Left cardiac atrium (tissue), 4 donors: ENCODE measurements around the gene LRRC8E. TPM values are rescaled to one million over a fixed set of nuclear protein-coding genes. Genes with fewer than 3 reads are reported as not detected.
A peak's percentile ranks its signal among the peaks of the same experiment; 100 is the strongest.

ENCODE experiments used
- ATAC-seq, 2 donors: fragments of 200-7000 bp; cut with Tn5 transposase; one replicate each; pipeline ENCODE4 v1.9.1; 2020; ENCODE audit warnings: mild to moderate bottlenecking in 2 of 2, moderate library complexity in 2 of 2
- DNase-seq: peaks from one replicate; pipeline ENCODE4 v3.0.0-alpha.2; 2020
- intact Hi-C, 2 donors: fragments of 100-400 bp; cut with DNase I; formaldehyde crosslinking; loops; one replicate each; pipeline versions ENCODE4 v1.14.1 to v1.15.1; 2022 to 2023
- total RNA-seq, 2 donors: library from RNA; stranded (reverse); fragmentation: NEBNext Ultra II Directional; extraction: Animal tissue kit (Norgen Biotek cat#: 25700); gene quantifications; one replicate each; pipeline ENCODE4 v1.2.1, GENCODE V29; 2021
- donor health status: DM: no; HTN: yes; CAD: no.
- donor health status: DM: no; HTN: yes; CAD: no; lungs with severe emphysema.
- donor health status: DM: yes; HTN: yes; CAD: no.
- donor health status: Dilated cardiomyopathy.

Gene LRRC8E
- total RNA-seq, 2 donors from 2014 or later: 0.88 to 1.7 TPM

DNA sequence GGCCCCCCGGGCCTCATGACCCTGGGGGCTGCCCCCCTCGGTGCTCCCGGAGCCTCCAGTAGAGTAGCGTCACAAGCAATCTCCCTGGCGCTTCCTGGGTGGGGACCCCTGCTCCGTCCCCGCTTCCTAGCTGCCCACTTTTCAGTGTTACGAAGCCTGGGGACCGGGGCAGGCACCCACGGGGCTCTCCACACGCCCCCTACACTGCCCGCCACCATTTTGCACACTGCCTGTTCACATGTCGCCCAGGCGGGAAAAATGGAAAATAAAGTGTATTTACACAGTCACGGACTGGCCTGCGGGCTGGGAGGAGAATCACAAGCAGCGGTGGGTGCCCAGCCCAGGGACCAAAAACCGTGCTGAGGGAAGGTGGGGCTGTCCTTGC is 23.6 kb upstream of the LRRC8E start:
- intact Hi-C loops: no loop called here
- no peak for ATAC-seq

DNA sequence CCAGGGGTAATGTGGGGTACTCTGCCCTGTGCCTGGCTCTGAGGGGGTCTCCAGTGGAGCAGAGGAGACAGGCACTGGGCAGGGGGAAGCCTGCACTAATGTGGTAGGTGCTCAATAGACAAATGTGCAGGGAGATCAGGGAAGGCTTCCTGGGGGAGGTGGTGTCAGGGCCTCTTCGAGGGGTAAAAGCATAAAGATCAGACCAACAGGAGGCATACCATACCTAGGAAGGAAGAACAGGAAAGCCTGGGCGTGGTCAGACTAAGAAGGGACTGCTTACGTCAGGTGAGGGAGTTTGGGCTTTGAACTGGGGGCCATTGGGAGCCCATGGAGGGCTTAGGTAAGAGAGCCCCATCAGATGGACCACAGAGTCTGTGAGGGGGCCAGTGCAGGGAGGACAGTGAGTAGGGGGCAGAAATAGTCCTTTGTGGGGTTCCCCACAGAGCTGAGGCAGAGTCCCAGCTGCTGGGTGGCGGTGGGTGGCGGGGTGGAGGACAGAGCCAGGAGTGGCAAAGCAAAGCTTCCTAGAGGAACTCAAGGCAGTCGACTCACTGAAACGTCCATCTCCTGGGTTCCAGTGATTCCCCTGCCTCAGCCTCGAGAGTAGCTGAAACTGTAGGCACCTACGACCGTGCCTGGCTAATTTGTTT is 22.9 kb upstream of the LRRC8E start:
- intact Hi-C loops: no loop called here
- DNase-seq (no peak), ATAC-seq (no peak)

More for the DNA sequence above, 23.6 kb upstream of the LRRC8E start:
- DNase-seq: no peak

DNA sequence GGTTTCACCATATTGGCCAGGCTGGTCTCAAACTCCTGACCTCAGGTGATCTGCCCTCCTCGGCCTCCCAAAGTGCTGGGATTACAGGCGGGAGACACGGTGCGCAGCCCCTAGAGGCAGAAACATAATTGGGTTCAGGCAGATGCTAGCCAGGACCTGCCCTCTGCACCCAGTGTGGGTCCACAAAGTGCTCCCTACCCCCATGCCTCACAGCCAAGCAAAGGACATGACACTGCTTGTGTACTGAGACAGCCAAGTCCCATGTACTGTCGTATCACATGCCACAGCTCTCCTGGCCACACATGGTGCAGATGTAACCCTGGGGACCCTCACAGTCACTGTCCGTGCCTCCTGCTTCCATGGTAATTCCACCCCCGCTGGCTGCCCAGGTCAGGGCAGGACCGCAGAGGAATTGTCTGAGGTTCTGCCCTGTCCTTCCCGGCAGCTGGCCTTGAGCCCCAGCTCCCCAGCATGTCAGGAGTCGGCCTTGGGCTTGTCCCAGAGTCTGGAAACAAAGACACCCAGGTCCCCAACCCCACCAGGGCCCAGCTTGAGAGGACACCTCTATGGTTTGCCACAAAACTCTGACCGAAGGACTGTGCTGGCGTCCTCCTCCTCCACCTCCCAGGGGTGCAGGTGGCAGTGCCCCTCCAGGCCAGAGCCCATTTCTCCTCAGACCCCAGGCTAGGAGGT is 21.8 kb upstream of the LRRC8E start:
- intact Hi-C loops: no loop called here
- ATAC-seq (no peak), DNase-seq (no peak)

DNA sequence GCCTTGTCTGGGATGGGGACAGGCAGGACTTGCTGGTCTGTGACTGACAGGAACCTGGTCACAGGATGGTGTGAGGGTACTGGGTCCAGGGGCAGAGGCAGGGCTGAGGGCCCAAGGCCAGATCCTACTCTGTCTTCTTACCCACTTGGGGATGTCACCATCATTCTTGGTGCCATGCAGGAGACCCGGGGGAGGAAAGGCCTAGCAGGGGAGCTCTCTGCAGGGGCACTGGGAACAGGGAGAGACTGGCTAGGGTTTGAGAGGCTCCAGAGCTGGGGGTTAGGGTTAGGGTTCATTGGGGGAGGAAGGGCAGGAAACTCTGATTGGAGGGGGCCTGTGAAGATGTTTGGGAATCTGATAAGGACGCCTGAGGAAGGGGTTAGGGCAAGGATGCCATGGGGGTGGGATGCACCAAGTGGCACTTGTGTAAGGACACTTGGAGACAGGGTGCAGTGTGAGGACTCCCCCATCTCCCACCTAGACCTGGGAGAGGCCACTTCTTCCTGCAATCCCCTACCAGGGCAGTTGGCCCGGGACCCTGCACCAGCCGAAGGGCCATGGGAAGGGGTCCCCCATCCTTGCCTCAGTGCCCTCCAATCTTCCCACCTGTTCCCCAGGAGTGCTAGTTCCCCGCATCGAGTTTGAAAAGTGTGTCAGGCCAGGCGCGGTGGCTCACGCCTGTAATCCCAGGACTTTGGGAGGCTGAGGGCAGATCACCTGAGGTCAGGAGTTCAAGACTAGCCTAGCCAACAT is 21.0 kb upstream of the LRRC8E start:
- ATAC-seq: no peak
- intact Hi-C loops: no loop called here
- DNase-seq: no peak

DNA sequence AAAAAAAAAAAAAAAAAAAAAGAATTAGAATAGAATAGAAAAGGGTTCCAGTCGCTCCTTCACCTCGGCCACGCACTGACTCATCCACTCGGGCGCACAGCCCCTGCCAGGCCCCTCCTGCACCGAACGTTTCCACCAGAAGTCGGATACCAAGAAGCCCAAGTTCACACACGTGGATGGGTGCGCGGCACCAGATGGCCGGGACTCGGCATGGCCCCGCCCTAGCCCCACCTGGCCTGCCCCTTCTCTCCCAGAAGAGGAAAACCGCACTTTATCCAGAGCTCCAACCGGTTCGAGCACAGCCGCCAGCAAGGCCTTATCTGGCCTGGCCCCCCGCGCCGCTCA is 20.0 kb upstream of the LRRC8E start:
- DNase-seq (no peak), ATAC-seq (no peak)
- intact Hi-C loops: no loop called here

DNA sequence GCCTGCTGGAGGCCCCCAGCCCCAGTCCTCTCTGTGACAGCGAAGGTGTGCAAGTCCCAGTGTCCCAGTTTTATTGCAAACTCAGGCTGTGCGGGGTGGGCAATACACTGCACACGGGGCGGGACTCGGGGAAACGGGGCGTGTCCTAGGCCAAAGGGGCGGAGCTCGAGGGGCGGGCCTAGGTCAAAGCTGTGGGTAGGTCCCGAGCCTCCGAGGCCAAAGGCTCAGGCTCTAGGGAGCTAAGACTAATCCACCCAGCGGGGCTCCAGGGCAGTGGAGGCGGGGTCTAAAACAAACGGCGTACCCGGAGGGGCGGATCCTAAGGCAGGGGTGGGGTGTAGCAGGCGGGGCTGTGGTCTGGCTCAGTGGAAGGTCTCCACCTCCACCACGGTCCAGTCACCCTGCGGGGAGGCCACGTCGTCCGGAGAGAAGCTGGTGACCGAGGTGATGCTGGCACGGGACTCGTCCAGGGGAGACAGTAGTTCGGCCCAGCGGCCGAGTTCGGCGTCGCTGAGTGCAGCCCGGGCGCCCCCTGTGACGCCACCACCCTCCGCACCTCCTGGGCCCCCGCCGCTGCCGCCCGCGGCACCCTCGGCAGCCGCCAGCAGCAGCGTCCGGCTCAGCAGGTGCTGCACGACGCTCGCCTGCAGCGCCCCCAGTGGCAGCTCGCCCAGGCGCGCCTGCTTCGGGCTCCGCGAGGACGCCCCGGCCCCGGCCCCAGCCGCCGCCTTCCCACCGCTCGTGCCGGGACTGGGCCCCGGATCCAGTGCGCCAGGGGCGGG is 19.4 kb upstream of the LRRC8E start:
- intact Hi-C loops: no loop called here
- ATAC-seq (peak; percentile 67 to 70), DNase-seq (peak; percentile 75)

DNA sequence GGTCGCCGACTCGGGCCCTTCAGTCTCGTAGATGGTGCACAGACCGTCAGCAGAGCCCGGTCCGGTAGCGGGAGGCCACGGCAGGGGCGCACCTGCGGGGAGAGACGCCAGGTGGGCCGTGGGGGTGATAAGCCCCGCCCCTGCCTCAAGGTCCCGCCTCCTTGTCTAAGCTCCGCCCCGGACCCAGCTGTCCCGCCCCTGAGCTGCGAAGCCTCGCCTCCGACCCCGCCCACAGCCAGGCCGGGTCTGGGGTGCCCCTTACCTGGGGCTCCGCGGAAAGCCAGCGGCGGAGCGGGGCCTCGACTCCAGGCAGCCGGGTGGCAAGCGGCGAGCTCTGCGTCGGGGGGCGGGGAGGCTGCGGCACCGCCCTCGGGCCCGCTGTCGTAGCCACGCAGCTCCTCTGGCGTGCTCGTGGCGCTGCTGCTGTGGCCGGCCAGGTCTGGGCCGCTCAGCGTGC is 18.8 kb upstream of the LRRC8E start:
- peak; percentile 65 to 67 for ATAC-seq
- intact Hi-C loops: no loop called here
- DNase-seq: peak; percentile 65

DNA sequence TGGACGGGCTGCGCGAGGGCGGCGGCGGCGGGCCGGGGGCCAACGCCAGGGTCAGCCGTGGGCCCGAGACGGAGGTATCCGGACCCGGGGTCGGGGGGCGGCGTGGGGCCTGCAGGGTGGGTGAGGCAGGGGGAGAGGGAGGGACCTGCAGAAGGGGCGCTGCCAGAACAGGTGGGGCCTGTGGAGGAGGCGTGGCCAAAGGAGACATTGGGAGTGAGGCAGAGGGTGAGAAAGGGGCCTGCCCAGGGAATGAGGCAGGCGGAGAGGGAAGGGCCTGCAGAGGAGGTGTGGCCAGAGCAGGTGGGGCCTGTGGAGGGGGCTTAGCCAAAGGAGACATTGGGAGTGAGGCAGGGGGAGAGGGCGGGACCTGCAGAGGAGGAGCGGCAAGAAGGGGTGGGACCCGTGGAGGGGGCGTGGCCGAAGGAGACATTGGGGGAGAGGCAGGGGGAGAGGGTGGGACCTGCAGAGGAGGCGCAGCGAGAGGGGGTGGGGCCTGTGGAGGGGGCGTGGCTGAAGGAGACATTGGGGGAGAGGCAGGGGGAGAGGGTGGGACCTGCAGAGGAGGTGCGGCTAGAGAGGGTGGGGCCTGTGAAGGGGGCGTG is 18.3 kb upstream of the LRRC8E start:
- peak; percentile 53 for DNase-seq
- intact Hi-C loops: no loop called here
- peak; percentile 10 to 18 for ATAC-seq

DNA sequence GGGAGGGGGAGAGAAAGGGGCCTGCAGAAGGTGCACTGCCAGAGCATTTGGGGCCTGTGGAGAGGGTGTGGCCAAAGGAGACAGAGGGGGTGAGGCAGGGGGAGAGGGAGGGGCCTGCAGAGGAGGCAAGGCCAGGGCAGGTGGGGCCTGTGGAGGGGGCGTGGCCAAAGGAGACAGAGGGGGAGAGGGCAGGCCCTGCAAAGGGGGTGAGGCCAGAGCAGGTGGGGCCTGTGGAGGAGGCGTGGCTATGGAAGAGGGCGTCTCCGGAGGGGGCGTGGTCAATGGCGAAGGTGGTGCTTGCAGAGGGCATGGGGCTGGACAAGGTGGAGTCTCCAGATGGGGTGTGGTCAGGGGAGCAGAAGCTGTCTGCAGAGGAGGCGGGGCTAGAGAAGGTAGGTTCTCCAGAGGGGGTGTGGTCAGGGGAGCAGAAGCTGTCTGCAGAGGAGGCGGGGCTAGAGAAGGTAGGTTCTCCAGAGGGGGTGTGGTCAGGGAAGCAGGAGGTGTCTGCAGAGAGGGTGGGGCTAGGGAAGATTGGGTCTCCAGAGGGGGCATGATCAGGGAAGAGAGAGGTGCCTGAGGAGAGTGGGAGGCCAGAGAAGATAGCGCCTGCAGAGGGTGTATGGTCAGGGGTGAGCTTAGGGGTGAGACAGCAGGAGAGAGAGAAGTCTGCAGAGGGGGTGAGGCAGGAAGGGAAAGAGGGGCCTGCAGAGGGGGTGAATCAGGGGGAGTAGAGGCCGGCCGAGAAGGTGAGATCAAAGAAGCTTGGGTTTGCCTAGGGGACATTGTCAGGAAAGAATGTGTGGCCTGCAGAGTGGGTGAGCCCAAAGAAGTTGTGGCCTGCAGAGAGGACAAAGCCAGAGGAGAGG is 17.5 kb upstream of the LRRC8E start:
- peak in 1 of 2 donors; percentile 2 for ATAC-seq
- DNase-seq: peak; percentile 56
- intact Hi-C loops: no loop called here

DNA sequence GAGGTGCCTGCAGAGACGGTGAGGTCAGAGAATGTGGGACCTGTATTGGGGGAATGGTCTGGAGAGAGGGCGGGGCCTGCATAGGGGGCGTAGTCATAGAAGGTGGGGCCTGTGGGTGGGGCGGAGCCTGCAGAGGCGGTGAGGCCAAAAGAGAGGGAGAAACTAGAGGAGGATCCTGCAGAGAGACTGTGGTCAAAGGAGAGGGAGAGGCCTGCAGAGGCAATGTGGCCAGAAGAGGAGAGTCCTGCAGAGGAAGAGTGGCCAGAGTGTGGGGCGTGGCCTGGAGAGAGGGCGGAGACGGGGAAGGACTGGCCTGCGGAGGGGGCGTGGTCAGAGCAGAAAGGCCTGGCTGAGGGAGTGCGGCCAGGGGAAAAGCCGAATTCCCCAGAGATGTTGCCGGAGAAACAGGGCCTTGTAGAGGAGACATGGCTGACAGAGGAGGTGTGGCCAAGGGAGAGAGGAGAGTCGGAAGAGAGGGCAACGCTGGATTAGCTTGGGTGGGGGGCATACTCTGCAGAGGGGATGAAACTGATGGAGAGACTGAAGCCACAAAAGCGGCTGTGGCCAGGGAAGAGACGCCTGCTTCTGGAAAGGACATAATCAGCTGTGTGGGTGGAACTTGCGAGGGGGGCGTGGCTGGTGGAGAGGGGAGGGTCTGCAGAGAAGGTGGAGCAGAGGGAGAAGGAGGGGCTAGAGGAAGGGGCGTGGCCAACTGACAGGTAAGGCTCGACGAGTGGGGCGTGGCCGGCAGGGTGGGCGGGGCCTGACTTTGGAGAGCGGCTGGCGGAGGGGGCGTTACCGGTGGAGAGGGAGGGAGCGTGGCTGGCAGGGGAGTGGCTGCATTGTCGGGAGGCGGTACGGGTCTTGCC is 16.6 kb upstream of the LRRC8E start:
- intact Hi-C loops: no loop called here
- DNase-seq (peak; percentile 88), ATAC-seq (peak; percentile 57 to 61)

DNA sequence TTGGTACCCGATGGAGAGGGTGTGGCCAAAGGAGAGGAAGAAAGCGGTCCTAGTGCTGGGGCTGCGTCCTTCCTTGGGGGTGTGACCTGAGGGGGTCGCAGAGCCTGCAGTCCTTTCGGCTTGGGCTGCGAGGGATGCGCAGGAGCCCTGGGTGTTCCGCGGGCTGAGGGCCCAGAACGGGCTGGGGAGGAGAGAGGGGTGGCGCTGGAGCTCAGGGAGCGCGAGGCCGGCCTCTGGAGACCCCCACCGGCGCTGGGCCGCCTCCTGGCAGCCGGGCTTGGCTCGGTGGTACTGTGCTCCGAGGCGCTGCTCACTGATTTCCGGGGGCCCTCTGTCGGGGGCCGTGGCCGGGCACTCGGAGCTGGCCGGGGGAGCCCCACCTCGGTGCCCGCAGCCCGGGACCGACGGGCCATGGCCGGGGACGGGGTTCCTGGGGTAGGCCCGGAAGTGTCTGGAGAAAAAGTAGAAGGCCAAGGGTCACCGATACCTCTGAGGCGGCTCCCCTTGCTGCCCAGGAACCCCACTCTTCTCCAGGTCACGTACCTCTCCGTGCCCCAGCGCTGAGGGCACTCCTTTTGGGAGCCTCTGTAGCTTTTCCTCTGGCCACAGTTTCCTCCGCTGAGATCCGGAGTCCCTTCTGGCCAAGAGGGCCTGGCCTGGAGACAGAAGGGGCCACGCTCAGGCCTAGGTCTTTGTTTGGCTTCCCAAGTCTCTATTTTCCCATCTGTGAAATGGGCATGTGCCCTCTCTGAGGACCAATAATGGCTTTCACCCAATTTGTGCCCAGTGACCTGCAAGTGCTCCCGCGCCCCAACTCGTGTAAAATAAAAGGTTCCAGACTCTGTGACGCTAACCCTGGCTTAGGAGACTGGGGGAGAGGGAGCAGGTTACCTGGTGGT is 15.8 kb upstream of the LRRC8E start:
- intact Hi-C loops: no loop called here
- no peak for DNase-seq
- ATAC-seq: no peak

DNA sequence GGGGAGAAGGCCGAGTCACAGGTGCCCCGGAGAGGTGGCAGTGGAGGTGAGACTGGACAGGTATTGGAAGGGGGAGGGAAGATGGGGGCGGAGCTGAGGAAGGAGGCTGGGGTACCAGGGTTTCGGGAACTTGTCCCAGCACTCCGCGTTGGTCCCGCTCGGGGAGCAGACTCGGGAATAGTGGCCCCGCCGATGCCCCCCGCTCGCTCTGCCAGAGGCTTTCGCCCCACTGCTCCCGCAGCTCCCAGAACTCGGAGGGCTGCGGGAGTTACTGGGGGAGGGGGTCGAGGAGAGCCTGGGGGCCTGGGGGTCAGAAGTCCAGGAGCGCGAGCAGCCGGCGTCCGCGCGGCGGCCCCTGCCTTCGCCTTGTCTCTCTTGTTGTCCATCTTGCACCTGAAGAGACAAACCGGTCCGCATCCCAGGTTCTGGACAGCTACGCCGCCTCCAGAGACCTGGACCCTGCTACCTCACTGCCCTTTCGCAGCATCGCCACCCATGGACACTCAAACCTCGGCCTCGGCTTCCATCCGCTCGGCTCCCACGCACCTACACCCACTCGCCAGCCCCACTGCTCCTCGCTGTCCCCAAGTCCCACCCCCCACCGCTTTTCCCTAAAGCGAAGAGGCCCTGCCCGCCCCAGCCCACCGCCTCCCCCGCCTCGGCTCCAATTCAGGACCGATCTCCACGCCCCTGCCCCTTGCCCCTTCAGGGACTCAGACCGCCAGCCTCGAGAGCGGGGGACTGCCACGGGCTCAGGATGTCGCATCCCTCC is 14.8 kb upstream of the LRRC8E start:
- ATAC-seq (no peak), DNase-seq (no peak)
- intact Hi-C loops: no loop called here

DNA sequence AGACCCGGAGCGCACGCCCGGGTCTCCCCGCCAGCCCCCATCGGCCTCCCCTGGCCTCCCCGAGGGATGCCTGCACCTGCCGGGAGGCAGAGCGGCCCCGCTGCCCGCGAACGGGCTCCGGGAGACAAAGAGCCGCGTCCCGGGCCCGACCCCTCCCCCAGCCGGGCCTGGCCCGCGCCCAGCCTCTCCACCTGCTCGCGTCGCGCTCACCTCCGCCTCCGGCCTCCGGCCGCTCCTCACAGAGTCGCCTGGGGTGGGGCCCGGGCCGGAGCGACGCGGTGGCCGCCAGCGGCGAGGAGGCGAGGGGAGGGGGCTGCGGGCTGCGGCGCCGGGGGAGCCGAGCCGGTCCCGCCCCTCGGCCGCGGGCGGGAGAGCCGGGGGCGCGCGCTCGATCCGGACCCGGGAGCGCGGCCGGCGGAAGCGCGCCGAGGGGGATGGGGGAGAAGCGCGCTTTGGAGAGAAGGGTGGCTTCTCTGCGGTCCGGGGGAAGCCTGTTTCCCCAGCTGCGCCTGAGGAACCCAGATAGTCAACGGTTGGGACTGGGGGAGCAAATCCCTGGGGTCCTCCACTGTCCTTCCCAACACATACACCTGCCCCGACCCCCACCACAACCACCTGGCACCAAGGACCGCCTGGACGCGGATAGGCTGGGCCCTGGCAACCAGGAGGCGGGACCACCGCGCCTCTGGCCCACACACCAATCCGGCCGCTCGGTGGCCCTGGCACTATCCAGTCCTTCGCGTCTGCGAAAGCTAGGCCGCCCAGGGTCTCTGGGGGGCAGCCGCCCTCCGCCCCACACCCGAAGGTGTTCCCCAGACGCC is 14.0 kb upstream of the LRRC8E start, which contains the start of gene PRR36:
TSS of gene PRR36 (minus strand) at position 315 of the 821 bp plus-strand sequence. CDS start 701 bp downstream, outside the sequence.
- ATAC-seq: no peak
- intact Hi-C loops: no loop called here
- peak; percentile 52 for DNase-seq

DNA sequence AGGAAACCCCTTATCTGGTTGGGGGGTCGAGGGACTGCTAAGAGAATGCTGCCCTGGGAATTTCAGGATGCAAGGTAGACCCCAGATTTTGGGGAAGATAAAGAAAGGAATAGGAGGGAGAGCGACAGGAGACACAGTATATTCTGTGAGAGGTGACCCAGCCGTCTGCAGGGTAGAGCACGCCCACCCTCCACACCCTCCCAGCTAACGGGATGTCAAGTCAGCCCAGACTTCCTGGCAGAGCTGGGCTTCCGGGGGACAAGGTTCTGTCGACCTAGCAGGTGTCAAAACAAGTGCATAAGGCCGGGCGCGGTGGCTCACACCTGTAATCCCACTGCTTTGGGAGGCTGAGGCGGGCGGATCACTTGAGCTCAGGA is 13.4 kb upstream of the LRRC8E start:
- ATAC-seq (no peak), DNase-seq (no peak)
- intact Hi-C loops: no loop called here
